HepG2 (cell line): ENCODE data around the gene INHBB. TPM values are rescaled to one million over a fixed set of nuclear protein-coding genes. Genes with fewer than 3 reads are reported as not detected.

Source experiments
- ATAC-seq: fragments of 200-7000 bp; cut with Tn5 transposase; 3 replicates; pipeline ENCODE4 v1.9.1; 2020; ENCODE audit warnings: mild to moderate bottlenecking, moderate library complexity
- BruUV-seq: library from RNA; stranded (reverse); fragments of 400-500 nt; replicated peaks from 2 replicates; lab custom pipeline; 2021; lab: Mats Ljungman, UMichigan
- CTCF ChIA-PET: fragments of 300-600 bp; formaldehyde crosslinking; extraction: SDS; loops from one replicate; lab custom pipeline; 2021; ENCODE audit warnings: low total read pairs, inconsistent platforms, low intra/inter-chr PET ratio; lab: Yijun Ruan, JAX
- POLR2A ChIA-PET: fragments of 350-600 bp; sonication (Branson Sonifier 250); formaldehyde crosslinking; loops from one replicate; lab custom pipeline; 2020; ENCODE audit warnings: antibody characterized with exemption, inconsistent platforms; lab: Yijun Ruan, JAX
- DNase-seq: peaks from one replicate; pipeline ENCODE4 v3.0.0-alpha.2; 2015; ENCODE audit warnings: low spot score
- FAIRE-seq: peaks from 3 replicates; lab custom pipeline; 2011; peaks lifted over from hg19 to GRCh38; lab: Jason Lieb, UNC
- H2AFZ ChIP-seq: one replicate; pipeline ENCODE4 v1.6.1; 2011; ENCODE audit warnings: low read length, inconsistent platforms
- H3K27ac ChIP-seq: fragments of 300-600 bp; 3 replicates; pipeline ENCODE4 v1.8.0; 2011; ENCODE audit warnings: mixed run types, mild to moderate bottlenecking, mixed read lengths, low read length, inconsistent platforms; ENCODE audit not compliant: insufficient read depth; ENCODE audit errors: extremely low read length
- H3K27me3 ChIP-seq, 2 experiments: fragments of 200-600 bp in 1 of 2; 2 replicates in 1 of 2; 3 replicates in 1 of 2; pipeline versions ENCODE4 v1.6.0 to v1.8.0; 2011; ENCODE audit warnings: low read length in 2 of 2, mild to moderate bottlenecking in 2 of 2, moderate library complexity in 2 of 2, inconsistent platforms in 1 of 2; ENCODE audit not compliant: insufficient read depth in 2 of 2, control insufficient read depth in 1 of 2
- H3K36me3 ChIP-seq, 2 experiments: fragments of 200-600 bp in 1 of 2; replicated peaks in 1 of 2; 2 replicates in 1 of 2; 3 replicates in 1 of 2; pipeline versions ENCODE4 v1.5.1 to v1.8.0; 2011; ENCODE audit warnings: low read length in 2 of 2, inconsistent platforms in 1 of 2; ENCODE audit not compliant: insufficient read depth in 2 of 2, control insufficient read depth in 1 of 2
- H3K4me1 ChIP-seq: 2 replicates; pipeline ENCODE4 v1.5.1; 2012; ENCODE audit warnings: low read length, inconsistent platforms; ENCODE audit not compliant: insufficient read depth
- H3K4me2 ChIP-seq: 2 replicates; pipeline ENCODE4 v1.6.0; 2011; ENCODE audit warnings: low read depth, low read length, inconsistent platforms
- H3K4me3 ChIP-seq, 3 experiments: fragments of 200-600 bp in 1 of 3; sonication (generic), shearing (Covaris generic) in 1 of 3; replicated peaks in 1 of 3; 2 replicates each; pipeline ENCODE4 v1.5.1; 2011 to 2016; ENCODE audit warnings: low read length in 3 of 3, inconsistent platforms in 2 of 3, low read depth in 2 of 3, mild to moderate bottlenecking in 2 of 3, control low read depth in 1 of 3, mixed read lengths in 1 of 3; ENCODE audit not compliant: insufficient read depth in 1 of 3
- H3K79me2 ChIP-seq: one replicate; pipeline ENCODE4 v1.6.1; 2011; ENCODE audit warnings: low read length, inconsistent platforms; ENCODE audit not compliant: insufficient read depth
- H3K9ac ChIP-seq: 2 replicates; pipeline ENCODE4 v1.6.0; 2011; ENCODE audit warnings: mild to moderate bottlenecking, low read depth, low read length, inconsistent platforms; ENCODE audit not compliant: insufficient read depth
- H3K9me3 ChIP-seq: 2 replicates; pipeline ENCODE4 v1.5.1; 2012; ENCODE audit warnings: mild to moderate bottlenecking, low read length
- H4K20me1 ChIP-seq: 2 replicates; pipeline ENCODE4 v1.6.0; 2011; ENCODE audit warnings: inconsistent platforms, mild to moderate bottlenecking, low read length, moderate library complexity; ENCODE audit not compliant: insufficient read depth
- ARID5B ChIP-seq: IDR thresholded peaks from 2 replicates; pipeline ENCODE4 v1.4.0; 2020; ENCODE audit warnings: mild to moderate bottlenecking, missing genetic modification reagents
- FIP1L1 ChIP-seq: fragments of 200-400 bp; formaldehyde crosslinking; IDR thresholded peaks from 2 replicates; pipeline ENCODE4 v1.6.1; 2018; ENCODE audit warnings: low read depth, mild to moderate bottlenecking, low read length, moderate library complexity, borderline replicate concordance; ENCODE audit not compliant: insufficient read depth
- FOXA3 ChIP-seq: IDR thresholded peaks from 2 replicates; pipeline ENCODE4 v1.6.1; 2016; ENCODE audit warnings: missing genetic modification reagents, missing compliant biosample characterization
- GATAD1 ChIP-seq: IDR thresholded peaks from 2 replicates; pipeline ENCODE4 v1.6.1; 2016; ENCODE audit warnings: missing genetic modification reagents, missing compliant biosample characterization
- HHEX ChIP-seq: IDR thresholded peaks from 2 replicates; pipeline ENCODE4 v1.6.1; 2016; ENCODE audit warnings: control low read depth
- HOXA5 ChIP-seq: sonication (generic); formaldehyde crosslinking; IDR thresholded peaks from 2 replicates; pipeline ENCODE4 v1.4.0; 2020; ENCODE audit warnings: missing genetic modification reagents
- MBD4 ChIP-seq: IDR thresholded peaks from 2 replicates; pipeline ENCODE4 v1.6.1; 2012; ENCODE audit warnings: low read length, inconsistent platforms, borderline replicate concordance
- NFATC3 ChIP-seq: sonication (generic); formaldehyde crosslinking; IDR thresholded peaks from 2 replicates; pipeline ENCODE4 v1.5.1; 2020; ENCODE audit warnings: mild to moderate bottlenecking, missing genetic modification reagents
- PATZ1 ChIP-seq: sonication (generic); formaldehyde crosslinking; IDR thresholded peaks from 2 replicates; pipeline ENCODE4 v1.4.0; 2020; ENCODE audit warnings: missing genetic modification reagents
- PHF21A ChIP-seq: sonication (generic); formaldehyde crosslinking; IDR thresholded peaks from 2 replicates; pipeline ENCODE4 v1.5.0; 2020; ENCODE audit warnings: mild to moderate bottlenecking, missing genetic modification reagents
- PHF5A ChIP-seq: IDR thresholded peaks from one replicate; pipeline ENCODE4 v1.6.1; 2018; ENCODE audit warnings: low read depth, missing genetic modification reagents; ENCODE audit not compliant: unreplicated experiment
- RARA ChIP-seq: IDR thresholded peaks from 2 replicates; pipeline ENCODE4 v1.6.1; 2016; ENCODE audit warnings: missing genetic modification reagents, missing compliant biosample characterization
- RORA ChIP-seq: sonication (generic); formaldehyde crosslinking; IDR thresholded peaks from 2 replicates; pipeline ENCODE4 v1.5.0; 2020; ENCODE audit warnings: mild to moderate bottlenecking, missing genetic modification reagents, moderate library complexity
- ZBTB33 ChIP-seq: sonication (generic); formaldehyde crosslinking; IDR thresholded peaks from 2 replicates; pipeline ENCODE4 v1.4.0; 2020; ENCODE audit warnings: missing genetic modification reagents
- ZMYM3 ChIP-seq: sonication (generic); formaldehyde crosslinking; IDR thresholded peaks from 2 replicates; pipeline ENCODE4 v1.5.1; 2020; ENCODE audit warnings: mild to moderate bottlenecking, missing genetic modification reagents
- ZNF569 ChIP-seq: sonication (generic); formaldehyde crosslinking; IDR thresholded peaks from 2 replicates; pipeline ENCODE4 v1.5.0; 2020; ENCODE audit warnings: mild to moderate bottlenecking, missing genetic modification reagents, moderate library complexity, borderline replicate concordance
- ZNF615 ChIP-seq: sonication (generic); formaldehyde crosslinking; IDR thresholded peaks from 2 replicates; pipeline ENCODE4 v1.5.0; 2020; ENCODE audit warnings: mild to moderate bottlenecking, missing genetic modification reagents, borderline replicate concordance
- ZNF7 ChIP-seq: IDR thresholded peaks from 2 replicates; pipeline ENCODE4 v1.6.1; 2016; ENCODE audit warnings: missing biosample characterization, missing genetic modification reagents
- WGBS: methylation state at CpG from one replicate; pipeline ENCODE4 v1.1.6; 2017; ENCODE audit warnings: low lambda C conversion rate; 5-methylcytosine and 5-hydroxymethylcytosine counted together
- in situ Hi-C: cut with HindIII; loops from 2 replicates; pipeline ENCODE4 v1.10.0; 2017; ENCODE audit warnings: low pct_unique_long_range_greater_than_20kb; ENCODE audit not compliant: extremely low pct_ligation_motif_present
- intact Hi-C: fragments of 100-400 bp; cut with micrococcal nuclease; formaldehyde crosslinking; loops from one replicate; pipeline ENCODE4 v1.10.0; 2022; ENCODE audit not compliant: unreplicated experiment
- polyA plus RNA-seq, 8 experiments: library from polyadenylated mRNA; depleted of rRNA in 3 of 8; stranded (reverse) in 7 of 8; unstranded in 1 of 8; fragments of >200 nt; fragmentation: Illumina TruSeq in 4 of 8; extraction: Trizol in 4 of 8; gene quantifications; 2 replicates each; pipeline versions ENCODE4 v1.2.1 to v1.2.3, GENCODE V29; 2011 to 2016; ENCODE audit warnings: low read depth in 4 of 8, missing spikeins in 1 of 8, mixed read lengths in 1 of 8; ENCODE audit not compliant: insufficient read depth in 1 of 8
- total RNA-seq, 5 experiments: library from RNA; depleted of rRNA; stranded (reverse); fragments of >200 nt; fragmentation: Illumina TruSeq; extraction: Trizol; gene quantifications; 2 replicates each; pipeline ENCODE4 v1.2.3, GENCODE V29; 2016; ENCODE audit warnings: low read depth in 1 of 5

Gene INHBB
- total and polyA plus RNA-seq, 2 of the 13 experiments (the other 11 are each of a cell fraction or from before 2014, with no cell fraction given): 0.20 to 1.7 TPM

GRCh38 chr2:120348134-120348736 is 2.3 kb downstream of the INHBB start:
- POLR2A ChIA-PET: interaction anchor here (0.6 to 1.8 kb wide), 4 partner anchors 31 to 265 kb away, joined by 3 to 9 read pairs (median 4); no protein-coding TSS in a partner anchor
- FAIRE-seq (peak; percentile 77), DNase-seq (peak; percentile 85), ATAC-seq (peak; percentile 63)
- in situ Hi-C loops: loop anchor here (5.0 to 10.0 kb wide), 2 partner anchors 49 to 167 kb away; no protein-coding TSS in a partner anchor
- peaks cover 34% of the 10 kb centered on the region for H3K4me1 ChIP-seq
- H3K4me3 ChIP-seq: no peak overlapping the region
- CTCF ChIA-PET: no interaction called here
- H3K9me3 ChIP-seq: no peaks in the 10 kb centered on the region
- 4% methylated on average over 7 of the region's 7 CpGs for WGBS
- no peaks in the 10 kb centered on the region for H3K36me3 ChIP-seq
- peaks cover 20 to 82% of the 10 kb centered on the region in 2 experiments; a peak in 4 of 5 replicates for H3K27me3 ChIP-seq
- no peak overlapping the region for H3K4me2 ChIP-seq
- no peak overlapping the region for H2AFZ ChIP-seq
- no peak overlapping the region for H3K27ac ChIP-seq
- no peak overlapping the region for H3K9ac ChIP-seq
- no TSS peak for BruUV-seq
- intact Hi-C loops: loop anchor here (1.0 kb wide), 1 partner anchor 89 kb away; no protein-coding TSS in a partner anchor
- peaks cover 8% of the 10 kb centered on the region; the same call in 1 of the 2 replicates for H4K20me1 ChIP-seq
- H3K79me2 ChIP-seq: no peaks in the 10 kb centered on the region
- no peak for TF ChIP-seq PHF5A (CRISPR knock-in tag)
- TF ChIP-seq ZNF615: no peak
- TF ChIP-seq PATZ1: peak; percentile 61
- peak; percentile 39; the same call in 1 of the 2 replicates for TF ChIP-seq ARID5B
- no peak for TF ChIP-seq PHF21A
- TF ChIP-seq MBD4: no peak
- TF ChIP-seq ZNF7 (CRISPR knock-in tag): no peak
- TF ChIP-seq RORA (CRISPR knock-in tag): no peak
- TF ChIP-seq NFATC3 (CRISPR knock-in tag): no peak
- TF ChIP-seq FOXA3 (CRISPR knock-in tag): peak; percentile 85
- TF ChIP-seq HHEX (CRISPR knock-in tag): no peak; the same call in 1 of the 2 replicates
- no peak for TF ChIP-seq ZBTB33 (CRISPR knock-in tag)
- TF ChIP-seq ZMYM3 (CRISPR knock-in tag): no peak
- TF ChIP-seq HOXA5 (CRISPR knock-in tag): no peak
- TF ChIP-seq ZNF569 (CRISPR knock-in tag): no peak
- TF ChIP-seq RARA: peak; percentile 43; the same call in 1 of the 2 replicates
- TF ChIP-seq FIP1L1: no peak
- no peak for TF ChIP-seq GATAD1 (CRISPR knock-in tag)
